ENCODE results near the gene MAPK8.

The MAPK8 gene

DNA sequence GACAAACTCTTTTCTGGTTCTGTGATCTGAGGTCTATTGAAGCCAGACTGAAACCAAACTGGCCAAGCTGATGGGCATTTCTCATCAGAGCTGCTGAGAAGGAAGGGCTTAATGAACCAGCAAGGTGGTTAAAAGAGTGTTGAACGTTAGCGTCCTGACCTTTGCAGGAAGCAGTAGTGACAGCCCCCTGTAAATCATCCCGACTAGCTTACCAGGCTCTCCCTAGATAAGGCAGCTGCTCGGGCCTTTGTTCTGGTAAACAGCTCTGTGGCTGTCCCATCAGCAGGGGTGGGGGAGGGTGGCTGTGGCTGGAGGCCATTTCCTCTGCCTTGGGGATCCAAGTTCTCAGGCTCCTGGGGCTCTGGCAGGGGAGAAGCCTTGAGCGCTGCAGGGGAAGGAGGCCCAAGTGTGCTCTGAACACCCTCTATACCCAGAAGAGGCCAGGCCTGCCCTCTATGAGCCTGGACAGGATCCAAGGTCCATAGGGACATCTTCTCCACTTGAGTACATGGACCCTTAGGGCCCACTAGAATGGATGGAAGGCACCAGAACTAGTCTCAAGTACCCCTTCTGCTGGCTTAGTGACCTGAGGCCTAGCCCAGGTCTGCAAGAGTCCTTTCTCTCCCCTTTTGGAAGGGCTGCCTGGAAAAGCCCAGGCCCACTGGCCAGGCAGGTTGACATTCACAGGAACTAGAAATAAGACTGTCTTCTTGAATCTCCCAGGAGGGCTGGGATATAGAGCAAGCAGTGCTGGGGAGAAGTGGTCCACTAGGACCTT, 163.8 kb downstream of the MAPK8 start:
- Histone ChIP-seq H3K36me3 (ENCODE audit: insufficient read depth) (no peaks in the 10 kb centered on the region), H3K79me2 (ENCODE audit: insufficient read depth, low read depth) (no peaks in the 10 kb centered on the region), H3K27ac (no peak overlapping the region), H3K27me3 (ENCODE audit: insufficient read depth, low read depth) (no peaks in the 10 kb centered on the region), H2AFZ (ENCODE audit: low read depth) (no peak overlapping the region), H4K20me1 (ENCODE audit: insufficient read depth) (no peaks in the 10 kb centered on the region), H3K4me2 (no peak overlapping the region), H3K9ac (no peak overlapping the region), H3K4me1 (ENCODE audit: low read depth, poor library complexity, severe bottlenecking) (no peaks in the 10 kb centered on the region), H3K4me3 (IDR thresholded peaks at IDR 0.05; ENCODE audit: insufficient read depth, low read depth, low read length) (no peak overlapping the region)
- TF ChIP-seq, protein P1, sequence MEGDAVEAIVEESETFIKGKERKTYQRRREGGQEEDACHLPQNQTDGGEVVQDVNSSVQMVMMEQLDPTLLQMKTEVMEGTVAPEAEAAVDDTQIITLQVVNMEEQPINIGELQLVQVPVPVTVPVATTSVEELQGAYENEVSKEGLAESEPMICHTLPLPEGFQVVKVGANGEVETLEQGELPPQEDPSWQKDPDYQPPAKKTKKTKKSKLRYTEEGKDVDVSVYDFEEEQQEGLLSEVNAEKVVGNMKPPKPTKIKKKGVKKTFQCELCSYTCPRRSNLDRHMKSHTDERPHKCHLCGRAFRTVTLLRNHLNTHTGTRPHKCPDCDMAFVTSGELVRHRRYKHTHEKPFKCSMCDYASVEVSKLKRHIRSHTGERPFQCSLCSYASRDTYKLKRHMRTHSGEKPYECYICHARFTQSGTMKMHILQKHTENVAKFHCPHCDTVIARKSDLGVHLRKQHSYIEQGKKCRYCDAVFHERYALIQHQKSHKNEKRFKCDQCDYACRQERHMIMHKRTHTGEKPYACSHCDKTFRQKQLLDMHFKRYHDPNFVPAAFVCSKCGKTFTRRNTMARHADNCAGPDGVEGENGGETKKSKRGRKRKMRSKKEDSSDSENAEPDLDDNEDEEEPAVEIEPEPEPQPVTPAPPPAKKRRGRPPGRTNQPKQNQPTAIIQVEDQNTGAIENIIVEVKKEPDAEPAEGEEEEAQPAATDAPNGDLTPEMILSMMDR (conservative IDR thresholded peaks at IDR 0.05; ENCODE audit: low read depth, low read length) = no peak

DNA sequence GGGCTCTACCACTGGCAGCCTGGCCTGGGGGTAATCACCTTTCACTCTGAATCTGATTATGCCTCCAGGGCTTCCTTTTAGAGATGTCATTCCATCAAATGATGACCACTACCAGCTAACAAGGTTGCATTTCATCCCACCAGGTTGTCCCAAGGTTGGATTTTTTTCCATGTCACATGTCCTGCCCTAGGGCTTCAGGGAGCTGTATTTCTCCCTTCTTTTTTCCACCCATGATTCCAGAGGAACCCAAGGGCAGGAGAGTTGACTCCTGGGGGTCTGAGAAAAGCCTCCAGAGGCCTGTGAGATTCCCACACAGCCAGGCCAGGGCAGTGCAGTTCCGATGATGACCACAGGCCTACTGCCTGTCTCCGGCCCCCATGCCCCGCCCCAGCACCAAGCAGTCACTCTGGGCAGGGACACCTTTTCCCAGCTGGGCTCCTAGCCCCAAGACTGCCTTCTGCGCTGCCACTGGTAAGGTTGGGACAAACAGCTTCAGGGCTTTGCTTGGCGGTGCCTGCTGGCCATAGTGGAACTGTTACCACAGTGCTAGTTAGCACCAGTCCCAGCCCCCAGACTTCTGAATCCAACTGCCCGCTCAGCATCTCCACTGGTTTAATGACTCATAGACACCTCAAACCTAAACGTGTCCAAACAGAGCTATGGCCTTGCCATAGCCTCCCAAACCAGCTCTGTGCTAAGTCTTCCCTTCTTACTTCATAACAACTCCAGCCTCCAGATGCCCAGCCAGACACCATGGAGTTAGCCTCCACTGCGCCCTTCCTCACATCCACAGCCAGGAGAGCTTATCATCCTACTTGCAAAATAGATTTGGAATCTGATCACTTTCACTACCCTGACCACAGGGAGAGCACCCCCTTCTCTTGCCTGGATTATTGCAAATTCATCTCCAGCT, 164.7 kb downstream of the MAPK8 start:
- H3K9ac ChIP-seq = no peak overlapping the region
- TF ChIP-seq, protein P1 (conservative IDR thresholded peaks at IDR 0.05; ENCODE audit: low read depth, low read length) = no peak
- H2AFZ ChIP-seq (ENCODE audit: low read depth) = no peak overlapping the region
- no peaks in the 10 kb centered on the region for H3K27me3 ChIP-seq (ENCODE audit: insufficient read depth, low read depth)
- H3K27ac ChIP-seq = no peak overlapping the region
- no peaks in the 10 kb centered on the region for H3K79me2 ChIP-seq (ENCODE audit: insufficient read depth, low read depth)
- no peaks in the 10 kb centered on the region for H3K36me3 ChIP-seq (ENCODE audit: insufficient read depth)
- H3K4me1 ChIP-seq (ENCODE audit: low read depth, poor library complexity, severe bottlenecking) = no peaks in the 10 kb centered on the region
- H4K20me1 ChIP-seq (ENCODE audit: insufficient read depth) = no peaks in the 10 kb centered on the region
- H3K4me3 ChIP-seq (IDR thresholded peaks at IDR 0.05; ENCODE audit: insufficient read depth, low read depth, low read length) = no peak overlapping the region
- H3K4me2 ChIP-seq = no peak overlapping the region

DNA sequence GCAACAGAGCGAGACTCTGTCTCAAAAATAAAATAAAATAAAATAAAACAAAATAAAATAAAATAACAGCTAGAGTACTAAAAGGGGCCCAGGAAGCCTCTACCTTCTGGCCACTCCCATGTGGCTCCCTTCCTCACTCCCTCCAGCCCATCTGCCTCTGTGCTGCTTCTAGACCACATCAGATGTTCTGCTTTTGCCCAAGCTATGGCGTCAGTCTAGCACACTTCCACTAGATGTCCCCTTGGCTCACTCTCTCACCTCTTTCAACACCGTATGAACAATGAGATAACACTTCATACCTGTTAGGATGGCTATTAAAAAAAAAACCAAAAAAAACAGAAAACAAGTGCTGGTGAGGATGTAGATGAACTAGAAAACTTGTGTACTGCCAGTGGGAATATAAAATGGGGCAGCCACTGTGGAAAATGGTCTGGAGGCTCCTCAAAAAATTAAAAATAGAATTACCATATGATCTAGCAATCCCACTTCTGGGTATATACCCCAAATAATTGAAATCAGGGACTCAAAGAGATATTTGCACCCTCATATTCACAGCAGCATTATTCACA, 166.1 kb downstream of the MAPK8 start:
- Histone ChIP-seq H3K4me3 (IDR thresholded peaks at IDR 0.05; ENCODE audit: insufficient read depth, low read depth, low read length) (no peak overlapping the region), H3K4me1 (ENCODE audit: low read depth, poor library complexity, severe bottlenecking) (no peaks in the 10 kb centered on the region), H3K27ac (no peak overlapping the region), H3K9ac (no peak overlapping the region), H3K79me2 (ENCODE audit: insufficient read depth, low read depth) (no peaks in the 10 kb centered on the region), H4K20me1 (ENCODE audit: insufficient read depth) (no peaks in the 10 kb centered on the region), H3K4me2 (no peak overlapping the region), H3K27me3 (ENCODE audit: insufficient read depth, low read depth) (no peaks in the 10 kb centered on the region), H3K36me3 (ENCODE audit: insufficient read depth) (no peaks in the 10 kb centered on the region), H2AFZ (ENCODE audit: low read depth) (no peak overlapping the region)
- TF ChIP-seq, protein P1 (conservative IDR thresholded peaks at IDR 0.05; ENCODE audit: low read depth, low read length) = no peak

DNA sequence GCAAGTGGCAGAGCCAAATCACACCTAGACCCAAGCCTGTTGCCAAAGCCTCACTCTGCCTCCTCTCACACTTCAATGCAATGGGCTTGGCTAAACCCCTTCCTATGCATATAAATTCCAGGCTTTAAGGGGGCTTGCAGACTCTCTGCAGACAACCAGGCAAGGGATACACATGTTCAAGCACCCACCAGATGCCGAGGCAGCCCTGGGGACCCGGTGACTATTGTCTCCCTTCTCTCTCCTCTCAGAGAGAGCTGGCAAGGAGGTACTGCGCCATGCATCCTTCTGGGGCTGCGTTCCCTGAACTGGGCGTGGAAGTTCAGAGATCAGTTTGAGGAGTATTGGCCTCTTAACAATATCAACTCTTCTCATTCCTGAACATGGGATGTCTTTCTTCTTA, 167.2 kb downstream of the MAPK8 start:
- no peaks in the 10 kb centered on the region for H3K79me2 ChIP-seq (ENCODE audit: insufficient read depth, low read depth)
- H3K9ac ChIP-seq = no peak overlapping the region
- H3K4me1 ChIP-seq (ENCODE audit: low read depth, poor library complexity, severe bottlenecking) = no peaks in the 10 kb centered on the region
- H3K27me3 ChIP-seq (ENCODE audit: insufficient read depth, low read depth) = no peaks in the 10 kb centered on the region
- TF ChIP-seq, protein P1 (conservative IDR thresholded peaks at IDR 0.05; ENCODE audit: low read depth, low read length) = no peak
- H2AFZ ChIP-seq (ENCODE audit: low read depth) = no peak overlapping the region
- no peaks in the 10 kb centered on the region for H4K20me1 ChIP-seq (ENCODE audit: insufficient read depth)
- no peaks in the 10 kb centered on the region for H3K36me3 ChIP-seq (ENCODE audit: insufficient read depth)
- no peak overlapping the region for H3K4me3 ChIP-seq (IDR thresholded peaks at IDR 0.05; ENCODE audit: insufficient read depth, low read depth, low read length)
- no peak overlapping the region for H3K4me2 ChIP-seq
- no peak overlapping the region for H3K27ac ChIP-seq

Data from KMS-11 (cell line).